H1 (cell line): Measurements from ENCODE around the gene ADORA1. TPM values are rescaled to one million over a fixed set of nuclear protein-coding genes. Genes with fewer than 3 reads are reported as not detected.

ENCODE experiments used
- CTCF ChIA-PET: fragments of 300-600 bp; sonication (Branson Sonifier 250); formaldehyde crosslinking; loops from one replicate; lab custom pipeline; 2021; ENCODE audit not compliant: partially characterized antibody; lab: Charles Lee
- POLR2A ChIA-PET: fragments of 300-600 bp; sonication (Branson Sonifier 250); formaldehyde crosslinking; loops from one replicate; lab custom pipeline; 2021; ENCODE audit warnings: inconsistent platforms; ENCODE audit not compliant: partially characterized antibody; lab: Charles Lee
- DNase-seq, 2 experiments: peaks; one replicate each; pipeline versions ENCODE4 v3.0.0 to v3.0.0-alpha.2; 2010 to 2022; ENCODE audit warnings: low spot score in 2 of 2, low read depth in 1 of 2, mixed read lengths in 1 of 2
- FAIRE-seq: peaks from 2 replicates; lab custom pipeline; 2011; peaks lifted over from hg19 to GRCh38; lab: Jason Lieb, UNC
- H2AFZ ChIP-seq: 2 replicates; pipeline ENCODE4 v1.8.1; 2012; ENCODE audit warnings: low read length, inconsistent platforms
- H2AK5ac ChIP-seq: 2 replicates; pipeline ENCODE4 v1.6.1; 2013; ENCODE audit warnings: low read depth, low read length
- H2BK120ac ChIP-seq: replicated peaks from 2 replicates; pipeline ENCODE3; 2013; ENCODE audit warnings: low read depth, low read length, inconsistent platforms
- H2BK12ac ChIP-seq: 2 replicates; pipeline ENCODE4 v1.6.1; 2013; ENCODE audit warnings: low read depth, low read length
- H2BK15ac ChIP-seq: 2 replicates; pipeline ENCODE4 v1.6.1; 2013; ENCODE audit warnings: low read length
- H2BK20ac ChIP-seq: 2 replicates; pipeline ENCODE4 v1.6.1; 2013; ENCODE audit warnings: low read length
- H2BK5ac ChIP-seq: 2 replicates; pipeline ENCODE4 v1.6.1; 2013; ENCODE audit warnings: low read depth, low read length
- H3K14ac ChIP-seq: 2 replicates; pipeline ENCODE4 v1.6.1; 2013; ENCODE audit warnings: inconsistent platforms; ENCODE audit not compliant: insufficient read length
- H3K18ac ChIP-seq: 2 replicates; pipeline ENCODE4 v1.6.1; 2013; ENCODE audit warnings: low read length; ENCODE audit errors: extremely low read depth
- H3K23ac ChIP-seq: 2 replicates; pipeline ENCODE4 v1.6.1; 2013; ENCODE audit warnings: inconsistent platforms; ENCODE audit not compliant: insufficient read length
- H3K23me2 ChIP-seq: 2 replicates; pipeline ENCODE4 v1.6.1; 2013; ENCODE audit warnings: low read depth, low read length
- H3K27ac ChIP-seq: 2 replicates; pipeline ENCODE4 v1.6.1; 2011; ENCODE audit warnings: low read depth, low read length, inconsistent platforms
- H3K27me3 ChIP-seq, 4 experiments: replicated peaks in 1 of 4; 1 replicate in 1 of 4; 2 replicates in 3 of 4; pipeline versions ENCODE4 v1.6.1 to v1.8.1; 2011 to 2013; ENCODE audit warnings: low read length in 3 of 4, mild to moderate bottlenecking in 3 of 4, inconsistent platforms in 2 of 4, mixed read lengths in 2 of 4, moderate library complexity in 1 of 4; ENCODE audit not compliant: control insufficient read depth in 3 of 4, insufficient read depth in 3 of 4; ENCODE audit errors: extremely low read depth in 1 of 4
- H3K36me3 ChIP-seq, 4 experiments: 2 replicates each; pipeline versions ENCODE4 v1.6.1 to v1.8.1; 2011 to 2013; ENCODE audit warnings: mild to moderate bottlenecking in 4 of 4, low read length in 3 of 4, moderate library complexity in 2 of 4, control low read depth in 1 of 4, inconsistent platforms in 1 of 4; ENCODE audit not compliant: insufficient read depth in 4 of 4, control insufficient read depth in 2 of 4
- H3K4ac ChIP-seq: replicated peaks from 2 replicates; pipeline ENCODE3; 2013; ENCODE audit warnings: low read length, low read depth, mixed read lengths, inconsistent platforms; ENCODE audit not compliant: insufficient read length
- H3K4me1 ChIP-seq, 4 experiments: replicated peaks in 1 of 4; 1 replicate in 1 of 4; 2 replicates in 3 of 4; pipeline versions ENCODE4 v1.6.1 to v1.8.1; 2011 to 2013; ENCODE audit warnings: low read length in 3 of 4, inconsistent platforms in 2 of 4, mixed read lengths in 1 of 4; ENCODE audit not compliant: insufficient read depth in 4 of 4, control insufficient read depth in 3 of 4
- H3K4me2 ChIP-seq, 2 experiments: 2 replicates each; pipeline versions ENCODE4 v1.6.1 to v1.8.1; 2011 to 2013; ENCODE audit warnings: low read depth in 2 of 2, low read length in 2 of 2, control low read depth in 1 of 2, inconsistent platforms in 1 of 2, mild to moderate bottlenecking in 1 of 2; ENCODE audit not compliant: insufficient read depth in 1 of 2
- H3K4me3 ChIP-seq, 4 experiments: fragments of 200-600, 300-600 bp in 1 of 4; sonication (generic), shearing (Covaris generic), sonication (Bioruptor Twin) in 1 of 4; 2 replicates each; pipeline versions ENCODE4 v1.5.1 to v1.8.1; 2011 to 2016; ENCODE audit warnings: low read length in 4 of 4, low read depth in 3 of 4, control low read depth in 2 of 4, inconsistent platforms in 2 of 4, mild to moderate bottlenecking in 2 of 4, mixed read lengths in 1 of 4, moderate library complexity in 1 of 4; ENCODE audit not compliant: insufficient read depth in 2 of 4; ENCODE audit errors: extremely low read depth in 1 of 4
- H3K56ac ChIP-seq: replicated peaks from 2 replicates; pipeline ENCODE3; 2013; ENCODE audit warnings: low read depth, mild to moderate bottlenecking, mixed read lengths, low read length, inconsistent platforms; ENCODE audit not compliant: insufficient read length
- H3K79me1 ChIP-seq: 2 replicates; pipeline ENCODE4 v1.6.1; 2013; ENCODE audit warnings: low read depth, low read length, control low read depth
- H3K79me2 ChIP-seq, 2 experiments: 2 replicates each; pipeline versions ENCODE4 v1.6.1 to v1.8.1; 2012 to 2013; ENCODE audit warnings: low read length in 2 of 2, mild to moderate bottlenecking in 2 of 2, inconsistent platforms in 1 of 2; ENCODE audit not compliant: insufficient read depth in 2 of 2, control insufficient read depth in 1 of 2
- H3K9ac ChIP-seq, 4 experiments: replicated peaks in 1 of 4; 1 replicate in 1 of 4; 2 replicates in 3 of 4; pipeline versions ENCODE4 v1.6.1 to v1.8.1; 2011 to 2013; ENCODE audit warnings: low read depth in 3 of 4, low read length in 3 of 4, control low read depth in 2 of 4, mild to moderate bottlenecking in 2 of 4, moderate library complexity in 2 of 4, inconsistent platforms in 1 of 4; ENCODE audit errors: extremely low read depth in 1 of 4
- H3K9me3 ChIP-seq, 2 experiments: 2 replicates each; pipeline versions ENCODE4 v1.6.1 to v1.8.1; 2012 to 2013; ENCODE audit warnings: mild to moderate bottlenecking in 2 of 2, moderate library complexity in 2 of 2, control low read depth in 1 of 2, inconsistent platforms in 1 of 2, low read depth in 1 of 2, low read length in 1 of 2, mixed read lengths in 1 of 2; ENCODE audit not compliant: insufficient read depth in 2 of 2
- H4K20me1 ChIP-seq, 2 experiments: replicated peaks in 1 of 2; 2 replicates each; pipeline versions ENCODE3 to v1.8.1; 2011 to 2013; ENCODE audit warnings: inconsistent platforms in 2 of 2, low read length in 2 of 2, mild to moderate bottlenecking in 1 of 2; ENCODE audit not compliant: insufficient read depth in 2 of 2, control insufficient read depth in 1 of 2
- H4K5ac ChIP-seq: 2 replicates; pipeline ENCODE4 v1.6.1; 2013; ENCODE audit warnings: low read length, low read depth, mixed read lengths, inconsistent platforms; ENCODE audit not compliant: insufficient read length
- H4K8ac ChIP-seq: 2 replicates; pipeline ENCODE4 v1.8.0; 2013; ENCODE audit warnings: mild to moderate bottlenecking, moderate library complexity, low read length, inconsistent platforms; ENCODE audit not compliant: insufficient read depth; ENCODE audit errors: extremely low read depth
- H4K91ac ChIP-seq: replicated peaks from 2 replicates; pipeline ENCODE3; 2013; ENCODE audit warnings: low read length, mixed read lengths, inconsistent platforms; ENCODE audit not compliant: insufficient read length
- BACH1 ChIP-seq: IDR thresholded peaks from 2 replicates; pipeline ENCODE4 v1.6.1; 2012; ENCODE audit warnings: low read length, improper control_type of control experiment
- CTBP2 ChIP-seq: IDR thresholded peaks from 2 replicates; pipeline ENCODE4 v1.7.0; 2011; ENCODE audit warnings: borderline replicate concordance, mild to moderate bottlenecking, moderate library complexity, mixed read lengths, low read length; ENCODE audit not compliant: insufficient read depth, insufficient read length
- EZH2 ChIP-seq: fragments of 200-600 bp; sonication (generic); IDR thresholded peaks from 2 replicates; pipeline ENCODE4 v1.7.1; 2012; ENCODE audit warnings: low read depth, mild to moderate bottlenecking, moderate library complexity, low read length, inconsistent platforms; ENCODE audit not compliant: severe bottlenecking
- GTF2F1 ChIP-seq: IDR thresholded peaks from 2 replicates; pipeline ENCODE4 v1.6.1; 2012; ENCODE audit warnings: low read depth, low read length, improper control_type of control experiment, borderline replicate concordance
- HDAC6 ChIP-seq: IDR thresholded peaks from one replicate; pipeline ENCODE4 v1.7.1; 2012; ENCODE audit warnings: low read depth, mild to moderate bottlenecking, inconsistent platforms, low read length, moderate library complexity
- JUND ChIP-seq: IDR thresholded peaks from 2 replicates; pipeline ENCODE4 v1.6.1; 2011; ENCODE audit warnings: mild to moderate bottlenecking, improper control_type of control experiment, low read length
- MAFK ChIP-seq: IDR thresholded peaks from 2 replicates; pipeline ENCODE4 v1.6.1; 2012; ENCODE audit warnings: low read depth, mild to moderate bottlenecking, improper control_type of control experiment, low read length
- PHF8 ChIP-seq: fragments of 200-600 bp; sonication (generic); conservative IDR thresholded peaks from 2 replicates; pipeline ENCODE4 v1.7.1; 2012; ENCODE audit warnings: low read depth, mild to moderate bottlenecking, inconsistent platforms, low read length, moderate library complexity
- RBBP5 ChIP-seq: IDR thresholded peaks from 2 replicates; pipeline ENCODE4 v1.7.1; 2012; ENCODE audit warnings: low read depth, mild to moderate bottlenecking, inconsistent platforms, low read length, moderate library complexity, borderline replicate concordance
- RFX5 ChIP-seq: IDR thresholded peaks from 2 replicates; pipeline ENCODE4 v1.6.1; 2011; ENCODE audit warnings: low read depth, low read length, improper control_type of control experiment, borderline replicate concordance
- RNF2 ChIP-seq: fragments of 200-900, 300-1000 bp; sonication (generic); IDR thresholded peaks from 2 replicates; pipeline ENCODE4 v1.7.1; 2016; ENCODE audit warnings: borderline replicate concordance, low read depth, mild to moderate bottlenecking, antibody characterized with exemption, low read length; ENCODE audit not compliant: poor library complexity, severe bottlenecking; ENCODE audit errors: missing control alignments
- TCF12 ChIP-seq: IDR thresholded peaks from 2 replicates; pipeline ENCODE4 v1.6.1; 2011; ENCODE audit warnings: low read depth, mild to moderate bottlenecking, low read length
- WGBS, 2 experiments: shearing (Covaris generic) in 1 of 2; methylation state at CpG; one replicate each; pipeline versions ENCODE4 v1.1.6 to v1.1.7; 2013 to 2015; ENCODE audit warnings: low lambda C conversion rate in 2 of 2, mixed read lengths in 2 of 2, inconsistent platforms in 1 of 2, low coverage in 1 of 2, missing lambda C conversion rate in 1 of 2; ENCODE audit not compliant: insufficient replicate concordance in 2 of 2, insufficient coverage in 1 of 2, insufficient read length in 1 of 2; ENCODE audit errors: extremely low coverage in 1 of 2, missing lambda C conversion rate in 1 of 2; 5-methylcytosine and 5-hydroxymethylcytosine counted together
- polyA plus RNA-seq, 7 experiments: library from polyadenylated mRNA; depleted of rRNA in 3 of 7; stranded (reverse) in 5 of 7; unstranded in 2 of 7; fragments of >200 nt in 5 of 7; fragments of 200-250 nt in 2 of 7; gene quantifications; 1 replicate in 5 of 7; 2 replicates in 1 of 7; 4 replicates in 1 of 7; pipeline versions ENCODE4 v1.2.1 to v1.2.3, GENCODE V29; 2011 to 2013; ENCODE audit warnings: missing spikeins in 2 of 7, mixed read lengths in 2 of 7
- total RNA-seq: library from RNA; stranded (reverse); fragmentation: NEBNext Ultra II Directional; extraction: Animal tissue kit (Norgen Biotek cat#: 25700); gene quantifications from 2 replicates; pipeline ENCODE4 v1.2.1, GENCODE V29; 2021
- TF ChIP-seq, protein P1 (sequence below): IDR thresholded peaks from 2 replicates; pipeline ENCODE4 v1.6.1; 2011; ENCODE audit warnings: low read depth, mild to moderate bottlenecking, low read length; ENCODE audit not compliant: insufficient read depth

The ADORA1 gene
- total and polyA plus RNA-seq, 2 of the 8 experiments (the other 6 are each of a cell fraction or from before 2014, with no cell fraction given), result 3.3 to 6.7 TPM

DNA sequence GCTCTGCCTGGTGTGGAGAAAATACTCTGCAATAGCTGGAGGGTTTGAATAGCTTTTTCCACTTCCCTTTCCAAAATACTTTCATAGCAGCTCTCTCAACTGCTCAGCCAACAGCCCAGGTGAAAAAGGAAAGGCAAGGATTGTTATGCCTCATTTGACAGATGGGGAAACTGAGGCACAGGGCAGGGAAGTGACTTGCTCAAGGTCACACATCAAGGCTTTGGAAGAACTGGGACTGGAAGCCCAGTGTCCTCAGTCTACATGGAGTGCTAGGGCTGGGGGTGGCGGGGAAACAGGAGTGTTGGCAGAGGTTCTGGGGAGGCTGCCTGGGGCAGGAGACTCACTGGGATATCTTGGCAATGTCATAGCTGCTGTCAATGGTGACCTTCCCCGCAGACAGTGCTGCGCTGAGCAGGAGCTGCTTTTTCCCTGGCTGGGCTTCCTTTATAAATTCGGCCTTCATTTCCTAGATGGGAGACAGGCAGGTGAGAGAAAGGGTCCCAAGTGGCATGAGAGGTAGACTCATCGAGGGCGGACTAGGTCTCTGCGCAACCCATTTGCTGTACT lies 54.9 kb downstream of the ADORA1 start:
- Histone ChIP-seq H3K27me3 (no peaks in the 10 kb centered on the region), H3K79me1 (no peaks in the 10 kb centered on the region), H4K91ac (no peak overlapping the region), H3K4me2 (no peak overlapping the region), H3K56ac (no peak overlapping the region), H3K9ac (no peak overlapping the region), H3K23me2 (no peaks in the 10 kb centered on the region), H3K27ac (no peak overlapping the region), H3K36me3 (no peaks in the 10 kb centered on the region), H2AK5ac (no peak overlapping the region), H2BK15ac (no peak overlapping the region), H2BK120ac (no peak overlapping the region), H4K5ac (no peak overlapping the region), H3K4me1 (peaks cover 8 to 19% (median 11%) of the 10 kb centered on the region in 4 experiments), H3K4ac (no peak overlapping the region), H3K79me2 (no peaks in the 10 kb centered on the region), H2BK5ac (no peak overlapping the region), H4K8ac (no peak overlapping the region), H2BK12ac (no peak overlapping the region), H3K18ac (no peak overlapping the region), H2AFZ (no peak overlapping the region), H4K20me1 (no peaks in the 10 kb centered on the region), H2BK20ac (no peak overlapping the region), H3K4me3 (no peak overlapping the region), H3K9me3 (no peaks in the 10 kb centered on the region)
- ChIA-PET POLR2A (no interaction called here), CTCF (interaction anchor here (0.9 to 6.1 kb wide), 11 partner anchors 8 to 144 kb away, joined by 3 to 64 read pairs (median 4); partner anchors contain the start of gene MYBPH)
- no peak for FAIRE-seq
- DNase-seq, result no peak
- 91% methylated on average over 7 of the region's 7 CpGs; no CpG with 5 or more reads in 1 of the 2 experiments for WGBS, 2 experiments
- TF ChIP-seq BACH1 (no peak), JUND (no peak), EZH2 (no peak), RBBP5 (no peak), RNF2 (no peak), TCF12 (no peak), PHF8 (no peak), HDAC6 (no peak), RFX5 (no peak), GTF2F1 (no peak), MAFK (no peak), CTBP2 (no peak)
- TF ChIP-seq, protein P1, sequence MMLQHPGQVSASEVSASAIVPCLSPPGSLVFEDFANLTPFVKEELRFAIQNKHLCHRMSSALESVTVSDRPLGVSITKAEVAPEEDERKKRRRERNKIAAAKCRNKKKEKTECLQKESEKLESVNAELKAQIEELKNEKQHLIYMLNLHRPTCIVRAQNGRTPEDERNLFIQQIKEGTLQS, result no peak
- TF ChIP-seq, all 59 proteins: peak for 0
- H3K14ac ChIP-seq, result no peak overlapping the region
- H3K23ac ChIP-seq, result no peak overlapping the region
